ENCODE results near the gene ERCC3.
"Not testable (repeated sequence)": the region's sequence is repeated elsewhere in the genome, so short reads cannot be mapped to it uniquely, and the experiment has no call there.

The ERCC3 gene

GRCh38 chr2:127226132-127226519, 67.8 kb downstream of the ERCC3 start:
- no peak for DNase-seq (ENCODE audit: low spot score)

- no peak for DNase-seq (ENCODE audit: low spot score)
Observed at GRCh38 chr2:127225186-127225960, 68.6 kb downstream of the ERCC3 start.

- DNase-seq (ENCODE audit: low spot score) = not testable (repeated sequence)
Observed at GRCh38 chr2:127224135-127224534, 69.8 kb downstream of the ERCC3 start.

DNA sequence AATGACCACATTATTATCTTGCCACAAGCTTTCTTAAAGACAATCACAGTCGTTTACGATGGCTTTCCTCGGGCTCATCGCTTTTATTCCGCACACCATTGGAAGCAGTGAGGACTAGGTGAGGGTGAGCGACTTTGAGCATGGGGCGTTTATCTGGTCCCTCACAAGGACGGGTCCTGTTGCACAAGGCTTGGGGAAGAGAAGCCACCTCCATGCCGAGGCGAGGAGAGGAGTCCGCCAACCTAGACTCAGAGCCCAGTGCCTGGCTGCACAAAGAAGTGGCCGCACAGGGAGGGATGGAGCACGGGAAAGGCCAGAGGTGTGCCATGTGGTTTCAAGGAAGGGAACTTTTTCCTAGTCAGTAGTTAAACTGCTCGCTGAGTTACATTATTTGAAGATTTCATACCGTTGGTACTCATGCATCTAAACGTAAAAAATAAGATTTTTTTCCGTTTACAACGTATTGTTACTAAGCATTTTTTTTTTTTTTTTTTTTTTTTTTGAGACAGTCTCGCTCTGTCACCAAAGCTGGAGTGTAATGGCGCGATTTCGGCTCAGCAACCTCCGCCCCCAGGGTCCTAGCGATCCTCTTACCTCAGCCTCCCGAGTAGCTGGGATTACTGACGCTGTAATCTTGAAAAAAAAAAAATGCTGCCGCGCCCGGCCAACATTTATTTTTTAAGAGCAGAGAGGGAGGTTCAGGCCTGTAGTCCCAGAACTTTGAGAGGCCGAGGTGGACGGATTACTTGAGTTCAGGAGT, 73.0 kb downstream of the ERCC3 start:
- DNase-seq (ENCODE audit: low spot score) = no peak

GRCh38 chr2:127220102-127220767, 73.7 kb downstream of the ERCC3 start, which contains the start of gene CYP27C1:
TSS of gene CYP27C1 (minus strand) at chr2:127220299. CDS start at chr2:127220270, 29 bp downstream.
- no peak for DNase-seq (ENCODE audit: low spot score)

DNA sequence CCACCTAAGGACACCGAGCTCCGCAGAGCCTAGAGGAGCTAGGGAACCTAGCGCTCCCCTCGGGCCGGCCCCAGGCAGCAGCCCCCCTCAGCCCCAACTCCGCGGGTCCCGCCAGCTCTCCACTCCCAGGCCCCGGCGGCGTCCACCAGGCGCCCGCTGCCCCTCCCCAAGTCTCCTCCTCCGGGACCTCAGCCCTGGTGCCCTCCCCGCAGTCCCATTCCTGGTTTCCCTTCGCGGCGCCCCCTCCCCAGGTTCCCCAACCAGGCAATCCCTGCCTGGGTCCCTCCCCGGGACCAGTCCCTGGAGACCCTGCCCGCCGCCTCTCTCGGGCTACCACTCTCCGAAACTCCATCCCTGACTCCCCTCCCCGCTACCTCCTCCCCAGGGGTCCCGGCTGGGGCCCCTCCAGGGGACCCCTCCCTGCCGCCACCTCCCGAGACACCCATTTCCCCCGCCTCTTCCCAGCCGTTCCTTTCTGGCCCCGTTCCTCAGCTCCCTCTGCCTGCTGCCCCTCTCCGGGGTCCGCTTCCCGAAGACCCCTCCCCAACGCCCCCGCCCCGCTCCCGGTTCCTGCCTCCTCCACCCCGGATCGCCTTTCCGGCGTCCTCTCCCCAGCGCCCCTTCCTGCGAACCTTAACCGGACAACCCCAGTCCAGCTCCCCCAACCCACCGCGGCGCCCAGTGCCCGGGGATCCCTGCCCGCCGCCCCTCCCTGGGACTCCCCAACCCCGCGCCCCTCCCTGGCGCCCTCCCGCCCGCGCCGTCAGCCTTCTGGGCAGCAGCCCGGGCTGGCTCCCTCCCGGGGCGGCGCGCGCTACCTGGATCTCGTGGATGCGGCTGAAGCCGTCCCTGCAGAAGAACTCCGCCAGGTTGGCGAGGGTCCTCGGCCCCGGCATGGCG, 74.5 kb downstream of the ERCC3 start:
- DNase-seq (ENCODE audit: low spot score) = no peak

DNA sequence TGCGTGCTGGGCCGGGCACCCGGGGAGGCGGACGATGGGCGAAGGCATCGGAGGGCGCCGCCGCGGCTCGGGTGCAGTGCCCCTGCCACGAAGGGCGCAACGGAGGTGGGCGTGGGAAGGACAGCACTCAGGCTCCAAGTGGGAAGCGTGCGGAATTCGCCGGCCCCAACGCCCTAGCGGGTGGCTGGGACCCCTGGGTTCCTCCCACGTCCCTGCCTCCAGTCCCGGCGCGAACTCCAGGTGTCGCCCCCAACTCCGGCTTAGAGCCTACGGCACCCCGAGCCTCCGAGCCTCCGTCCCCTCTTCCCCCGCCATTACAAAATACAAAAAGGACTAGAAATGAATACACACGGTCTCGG, 75.2 kb downstream of the ERCC3 start:
- no peak for DNase-seq (ENCODE audit: low spot score)

GRCh38 chr2:127217470-127218325, 76.2 kb downstream of the ERCC3 start:
- DNase-seq (ENCODE audit: low spot score) = no peak

- no peak for DNase-seq (ENCODE audit: low spot score)
Observed at GRCh38 chr2:127216593-127216992, 77.4 kb downstream of the ERCC3 start.

- DNase-seq (ENCODE audit: low spot score) = no peak
Observed at GRCh38 chr2:127216095-127216494, 77.8 kb downstream of the ERCC3 start.

- not testable (repeated sequence) for DNase-seq (ENCODE audit: low spot score)
Observed at GRCh38 chr2:127214201-127214600, 79.7 kb downstream of the ERCC3 start.

- no peak for DNase-seq (ENCODE audit: low spot score)
Observed at GRCh38 chr2:127208313-127208712, 85.6 kb downstream of the ERCC3 start.

All from NAMALWA (cell line).